H9 (cell line): ENCODE data around the gene MYO1E. TPM values are rescaled to one million over a fixed set of nuclear protein-coding genes. Genes with fewer than 3 reads are reported as not detected.

ENCODE experiments used
- DNase-seq: peaks from one replicate; pipeline ENCODE4 v3.0.0-alpha.2; 2017
- H2AFZ ChIP-seq: one replicate; pipeline ENCODE4 v1.6.1; 2013; ENCODE audit warnings: mild to moderate bottlenecking, low read length, control low read depth, moderate library complexity
- H2AK5ac ChIP-seq: 2 replicates; pipeline ENCODE4 v1.6.1; 2013; ENCODE audit warnings: low read length, control low read depth, mixed read lengths; ENCODE audit not compliant: insufficient read length
- H2BK120ac ChIP-seq: one replicate; pipeline ENCODE4 v1.6.1; 2013; ENCODE audit warnings: low read depth, mild to moderate bottlenecking, low read length, control low read depth, inconsistent platforms; ENCODE audit not compliant: poor library complexity, severe bottlenecking
- H2BK12ac ChIP-seq: 2 replicates; pipeline ENCODE4 v1.6.1; 2013; ENCODE audit warnings: low read length, control low read depth, mixed read lengths, low read depth; ENCODE audit not compliant: insufficient read length
- H2BK15ac ChIP-seq: 2 replicates; pipeline ENCODE4 v1.6.1; 2013; ENCODE audit warnings: low read depth, low read length, control low read depth
- H2BK20ac ChIP-seq: one replicate; pipeline ENCODE4 v1.6.1; 2013; ENCODE audit warnings: low read depth, mild to moderate bottlenecking, low read length, control low read depth, inconsistent platforms; ENCODE audit not compliant: poor library complexity, severe bottlenecking
- H2BK5ac ChIP-seq: 2 replicates; pipeline ENCODE4 v1.6.1; 2013; ENCODE audit warnings: low read length, control low read depth, mixed read lengths; ENCODE audit not compliant: insufficient read length
- H3K14ac ChIP-seq: 2 replicates; pipeline ENCODE4 v1.6.1; 2013; ENCODE audit warnings: low read length, control low read depth; ENCODE audit not compliant: insufficient read depth
- H3K18ac ChIP-seq: 2 replicates; pipeline ENCODE4 v1.6.1; 2013; ENCODE audit warnings: low read depth, mild to moderate bottlenecking, mixed read lengths, low read length, control low read depth; ENCODE audit not compliant: insufficient read length
- H3K23ac ChIP-seq: 2 replicates; pipeline ENCODE4 v1.6.1; 2013; ENCODE audit warnings: low read length, control low read depth, mixed read lengths, low read depth; ENCODE audit not compliant: insufficient read length
- H3K23me2 ChIP-seq: 2 replicates; pipeline ENCODE4 v1.6.1; 2013; ENCODE audit warnings: low read depth, mild to moderate bottlenecking, mixed read lengths, low read length, control low read depth; ENCODE audit not compliant: insufficient read length, poor library complexity, severe bottlenecking
- H3K27ac ChIP-seq: 2 replicates; pipeline ENCODE4 v1.5.1; 2013; ENCODE audit warnings: low read length, control low read depth, mixed read lengths, low read depth; ENCODE audit not compliant: insufficient read length
- H3K27me3 ChIP-seq: 2 replicates; pipeline ENCODE4 v1.6.1; 2013; ENCODE audit warnings: low read length, control low read depth, inconsistent platforms; ENCODE audit not compliant: insufficient read depth
- H3K4ac ChIP-seq: 2 replicates; pipeline ENCODE4 v1.6.1; 2013; ENCODE audit warnings: low read depth, mild to moderate bottlenecking, control low read depth, inconsistent platforms, low read length, moderate library complexity
- H3K4me1 ChIP-seq: 2 replicates; pipeline ENCODE4 v1.6.1; 2013; ENCODE audit warnings: low read length, control low read depth, inconsistent platforms; ENCODE audit not compliant: insufficient read depth
- H3K4me2 ChIP-seq: 2 replicates; pipeline ENCODE4 v1.6.1; 2013; ENCODE audit warnings: low read length, control low read depth, mixed read lengths; ENCODE audit not compliant: insufficient read length, insufficient read depth
- H3K56ac ChIP-seq: 2 replicates; pipeline ENCODE4 v1.6.1; 2013; ENCODE audit warnings: low read depth, mild to moderate bottlenecking, mixed read lengths, low read length, control low read depth; ENCODE audit not compliant: insufficient read length
- H3K79me1 ChIP-seq: 2 replicates; pipeline ENCODE4 v1.6.1; 2013; ENCODE audit warnings: low read depth, mild to moderate bottlenecking, moderate library complexity, low read length, control low read depth, inconsistent platforms; ENCODE audit not compliant: insufficient read depth, poor library complexity, severe bottlenecking
- H3K79me2 ChIP-seq: 2 replicates; pipeline ENCODE4 v1.6.1; 2013; ENCODE audit warnings: low read length, control low read depth, inconsistent platforms; ENCODE audit not compliant: insufficient read depth
- H3K9ac ChIP-seq: 2 replicates; pipeline ENCODE4 v1.6.1; 2013; ENCODE audit warnings: low read length, control low read depth, mixed read lengths; ENCODE audit not compliant: insufficient read length; ENCODE audit errors: extremely low read depth
- H3K9me3 ChIP-seq: one replicate; pipeline ENCODE4 v1.6.1; 2013; ENCODE audit warnings: low read depth, low read length, inconsistent platforms; ENCODE audit not compliant: control insufficient read depth
- H3T11ph ChIP-seq: one replicate; pipeline ENCODE4 v1.6.1; 2013; ENCODE audit warnings: mild to moderate bottlenecking, low read length, control low read depth, inconsistent platforms
- H4K20me1 ChIP-seq: one replicate; pipeline ENCODE4 v1.6.1; 2013; ENCODE audit not compliant: control insufficient read depth, insufficient read length, insufficient read depth
- H4K5ac ChIP-seq: 2 replicates; pipeline ENCODE4 v1.6.1; 2013; ENCODE audit warnings: low read depth, mild to moderate bottlenecking, mixed read lengths, low read length, control low read depth; ENCODE audit not compliant: insufficient read length
- H4K8ac ChIP-seq: replicated peaks from 2 replicates; pipeline ENCODE4 v1.6.1; 2013; ENCODE audit warnings: low read length, control low read depth, mixed read lengths, low read depth; ENCODE audit not compliant: insufficient read length
- H4K91ac ChIP-seq: 2 replicates; pipeline ENCODE4 v1.6.1; 2013; ENCODE audit warnings: low read depth, mild to moderate bottlenecking, moderate library complexity, mixed read lengths, low read length, control low read depth; ENCODE audit not compliant: insufficient read length
- H3K27ac Mint-ChIP-seq, 3 experiments: 2 replicates in 2 of 3; 3 replicates in 1 of 3; pipeline ENCODE4 v1.8.0; 2020 to 2021; ENCODE audit warnings: mixed read lengths in 3 of 3, mild to moderate bottlenecking in 1 of 3, moderate library complexity in 1 of 3
- H3K27me3 Mint-ChIP-seq: 2 replicates; pipeline ENCODE4 v1.8.0; 2021; ENCODE audit warnings: low read depth, mild to moderate bottlenecking, moderate library complexity, mixed read lengths
- H3K36me3 Mint-ChIP-seq, 3 experiments: 2 replicates in 2 of 3; 3 replicates in 1 of 3; pipeline ENCODE4 v1.8.0; 2020 to 2021; ENCODE audit warnings: low read depth in 3 of 3, mixed read lengths in 3 of 3; ENCODE audit not compliant: insufficient read depth in 1 of 3
- H3K4me1 Mint-ChIP-seq, 2 experiments: 2 replicates each; pipeline ENCODE4 v1.8.0; 2020; ENCODE audit warnings: mixed read lengths in 2 of 2
- H3K4me3 Mint-ChIP-seq, 2 experiments: 2 replicates in 1 of 2; 3 replicates in 1 of 2; pipeline ENCODE4 v1.8.0; 2020 to 2021; ENCODE audit warnings: mild to moderate bottlenecking in 2 of 2, mixed read lengths in 2 of 2, moderate library complexity in 1 of 2
- H3K9me3 Mint-ChIP-seq, 2 experiments: 2 replicates in 1 of 2; 3 replicates in 1 of 2; pipeline ENCODE4 v1.8.0; 2020; ENCODE audit warnings: mild to moderate bottlenecking in 2 of 2, mixed read lengths in 2 of 2, moderate library complexity in 1 of 2
- CTCF ChIP-seq: fragments of 200-600 bp; sonication (generic); conservative IDR thresholded peaks from 3 replicates; pipeline ENCODE4 v1.8.0; 2021; ENCODE audit warnings: antibody characterized with exemption, mild to moderate bottlenecking
- WGBS: extraction: QIAGEN DNeasy Blood & Tissue Kit; methylation state at CpG from one replicate; pipeline ENCODE4 v1.1.7; 2013; ENCODE audit warnings: missing lambda C conversion rate, low lambda C conversion rate, mixed read lengths; ENCODE audit not compliant: insufficient read length; ENCODE audit errors: extremely low coverage; 5-methylcytosine and 5-hydroxymethylcytosine counted together
- total RNA-seq: library from RNA; stranded (reverse); gene quantifications from 2 replicates; pipeline ENCODE4 v1.2.1, GENCODE V29; 2021

The MYO1E gene
- total RNA-seq, 1 experiment from 2014 or later, result 235 TPM

GRCh38 chr15:59327942-59328341, 44.7 kb downstream of the MYO1E start:
- Mint-ChIP-seq H3K36me3 (peaks cover 0 to 4% (median 0%) of the 10 kb centered on the region in 3 experiments; a peak in 1 of 7 replicates), H3K27ac (peak overlapping the region; percentile 35 to 56 (median 44); a peak in 3 of 7 replicates), H3K9me3 (no peaks in the 10 kb centered on the region; a peak in 1 of 5 replicates), H3K27me3 (no peaks in the 10 kb centered on the region), H3K4me1 (peaks cover 73 to 75% of the 10 kb centered on the region in 2 experiments), H3K4me3 (no peak overlapping the region)
- Histone ChIP-seq H3K14ac (no peak overlapping the region), H3K56ac (no peak overlapping the region), H3K79me1 (peaks cover 10% of the 10 kb centered on the region), H3K27ac (no peak overlapping the region), H3T11ph (no peak overlapping the region), H4K5ac (no peak overlapping the region), H3K18ac (no peak overlapping the region), H2BK5ac (no peak overlapping the region), H3K23ac (no peak overlapping the region), H3K4ac (no peak overlapping the region), H2BK120ac (no peak overlapping the region), H3K23me2 (no peaks in the 10 kb centered on the region), H4K20me1 (peaks cover 3% of the 10 kb centered on the region), H2BK12ac (no peak overlapping the region), H2BK20ac (no peak overlapping the region), H3K4me2 (no peak overlapping the region), H2AFZ (no peak overlapping the region), H3K27me3 (no peaks in the 10 kb centered on the region), H2BK15ac (no peak overlapping the region), H3K4me1 (peaks cover 13% of the 10 kb centered on the region; the same call in 1 of the 2 replicates), H4K91ac (no peak overlapping the region), H4K8ac (no peak overlapping the region), H3K9ac (no peak overlapping the region), H3K79me2 (peaks cover 1% of the 10 kb centered on the region; the same call in 1 of the 2 replicates), H2AK5ac (no peak overlapping the region), H3K9me3 (no peaks in the 10 kb centered on the region)
- no peak for TF ChIP-seq CTCF
- no peak for DNase-seq
- no CpG with 5 or more reads among the region's 3 CpGs for WGBS
